ENCODE results near the gene MOB1A.
"Not testable (repeated sequence)": the region's sequence is repeated elsewhere in the genome, so short reads cannot be mapped to it uniquely, and the experiment has no call there.

Gene MOB1A

DNA sequence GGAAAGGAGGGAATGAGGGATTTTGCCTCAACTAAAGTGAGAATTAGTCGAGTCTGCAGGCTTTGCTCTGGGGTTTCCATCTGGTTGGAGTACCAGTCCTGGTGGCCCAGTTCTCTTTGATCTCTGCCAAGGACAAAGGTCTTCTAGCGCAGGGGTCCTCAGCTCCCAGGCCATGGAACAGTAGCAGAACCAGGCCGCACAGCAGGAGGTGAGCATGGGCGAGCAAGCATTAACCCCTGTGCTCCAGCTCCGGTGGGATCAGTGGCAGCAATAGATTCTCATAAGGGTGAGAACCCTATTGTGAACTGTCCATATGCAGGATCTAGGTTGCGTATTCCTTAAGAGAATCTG, 43.6 kb upstream of the MOB1A start:
- Mint-ChIP-seq H3K27ac (no peak overlapping the region), H3K36me3 (ENCODE audit: low read depth) (peaks cover 36% of the 10 kb centered on the region), H3K4me1 (peaks cover 8% of the 10 kb centered on the region), H3K4me3 (no peak overlapping the region), H3K9me3 (no peaks in the 10 kb centered on the region), H3K27me3 (ENCODE audit: low read depth, poor library complexity) (peaks cover 4% of the 10 kb centered on the region)
- DNase-seq: no peak
- TF ChIP-seq, protein P1, sequence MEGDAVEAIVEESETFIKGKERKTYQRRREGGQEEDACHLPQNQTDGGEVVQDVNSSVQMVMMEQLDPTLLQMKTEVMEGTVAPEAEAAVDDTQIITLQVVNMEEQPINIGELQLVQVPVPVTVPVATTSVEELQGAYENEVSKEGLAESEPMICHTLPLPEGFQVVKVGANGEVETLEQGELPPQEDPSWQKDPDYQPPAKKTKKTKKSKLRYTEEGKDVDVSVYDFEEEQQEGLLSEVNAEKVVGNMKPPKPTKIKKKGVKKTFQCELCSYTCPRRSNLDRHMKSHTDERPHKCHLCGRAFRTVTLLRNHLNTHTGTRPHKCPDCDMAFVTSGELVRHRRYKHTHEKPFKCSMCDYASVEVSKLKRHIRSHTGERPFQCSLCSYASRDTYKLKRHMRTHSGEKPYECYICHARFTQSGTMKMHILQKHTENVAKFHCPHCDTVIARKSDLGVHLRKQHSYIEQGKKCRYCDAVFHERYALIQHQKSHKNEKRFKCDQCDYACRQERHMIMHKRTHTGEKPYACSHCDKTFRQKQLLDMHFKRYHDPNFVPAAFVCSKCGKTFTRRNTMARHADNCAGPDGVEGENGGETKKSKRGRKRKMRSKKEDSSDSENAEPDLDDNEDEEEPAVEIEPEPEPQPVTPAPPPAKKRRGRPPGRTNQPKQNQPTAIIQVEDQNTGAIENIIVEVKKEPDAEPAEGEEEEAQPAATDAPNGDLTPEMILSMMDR (IDR thresholded peaks at IDR 0.05): no peak

DNA sequence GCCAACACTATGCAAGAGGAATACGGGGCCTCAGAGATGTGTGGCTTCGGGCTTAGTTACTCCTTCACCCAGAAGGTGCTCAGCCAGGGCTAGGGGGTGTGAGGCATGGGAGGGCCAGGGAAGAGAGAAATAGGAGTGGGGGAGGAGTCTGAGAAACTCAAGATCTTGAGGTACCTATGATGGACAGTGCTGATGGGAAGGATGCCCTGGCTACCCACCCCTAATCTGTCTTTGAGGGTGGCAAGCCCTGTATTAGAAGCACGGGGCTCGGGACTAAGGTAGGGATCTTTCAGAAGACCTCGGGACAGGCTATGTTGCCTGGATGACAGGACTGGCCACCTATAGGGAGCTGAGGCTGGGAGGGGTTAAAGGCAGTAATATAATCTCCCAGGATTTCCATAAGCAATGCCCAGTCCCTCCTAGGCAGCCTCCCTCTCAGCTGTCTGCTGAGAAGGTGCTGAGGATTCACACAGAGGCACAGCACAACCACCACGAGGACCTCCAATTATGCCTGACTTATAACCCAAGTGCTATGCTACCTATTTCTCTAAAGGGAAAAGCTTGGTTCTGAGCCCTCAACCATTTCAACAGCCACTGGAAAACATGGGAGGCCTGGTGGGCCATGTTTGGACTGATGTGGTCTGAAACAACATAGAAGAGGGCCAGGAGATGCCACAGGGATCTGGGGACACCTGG, 43.1 kb upstream of the MOB1A start:
- Mint-ChIP-seq H3K4me1 (peaks cover 8% of the 10 kb centered on the region), H3K4me3 (no peak overlapping the region), H3K36me3 (ENCODE audit: low read depth) (peaks cover 41% of the 10 kb centered on the region), H3K27me3 (ENCODE audit: low read depth, poor library complexity) (peaks cover 4% of the 10 kb centered on the region), H3K9me3 (no peaks in the 10 kb centered on the region), H3K27ac (no peak overlapping the region)
- no peak for DNase-seq
- TF ChIP-seq, protein P1 (IDR thresholded peaks at IDR 0.05): no peak

DNA sequence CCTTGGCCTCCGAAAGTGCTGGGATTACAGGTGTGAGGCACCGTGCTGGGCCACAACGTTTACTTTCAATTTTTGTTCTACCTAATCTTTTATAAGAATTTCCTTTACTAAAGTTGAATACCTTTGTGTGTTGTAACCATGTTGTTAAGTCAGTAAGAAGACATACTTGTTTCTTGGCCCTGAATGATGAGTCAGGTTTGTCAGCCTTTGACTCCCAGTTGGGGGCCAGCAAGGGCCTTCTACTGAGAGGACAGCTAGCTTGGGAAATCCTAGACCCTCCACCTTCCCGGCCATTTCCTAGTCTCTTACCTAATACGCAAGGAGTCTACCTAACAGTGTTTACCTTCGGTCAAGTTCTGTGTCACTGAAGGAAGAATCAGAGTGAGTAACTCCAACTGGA, 42.4 kb upstream of the MOB1A start:
- Mint-ChIP-seq H3K27me3 (ENCODE audit: low read depth, poor library complexity) (peaks cover 4% of the 10 kb centered on the region), H3K27ac (no peak overlapping the region), H3K4me1 (peaks cover 2% of the 10 kb centered on the region), H3K9me3 (no peaks in the 10 kb centered on the region), H3K4me3 (no peak overlapping the region), H3K36me3 (ENCODE audit: low read depth) (peaks cover 46% of the 10 kb centered on the region)
- DNase-seq: no peak
- TF ChIP-seq, protein P1 (IDR thresholded peaks at IDR 0.05): no peak

DNA sequence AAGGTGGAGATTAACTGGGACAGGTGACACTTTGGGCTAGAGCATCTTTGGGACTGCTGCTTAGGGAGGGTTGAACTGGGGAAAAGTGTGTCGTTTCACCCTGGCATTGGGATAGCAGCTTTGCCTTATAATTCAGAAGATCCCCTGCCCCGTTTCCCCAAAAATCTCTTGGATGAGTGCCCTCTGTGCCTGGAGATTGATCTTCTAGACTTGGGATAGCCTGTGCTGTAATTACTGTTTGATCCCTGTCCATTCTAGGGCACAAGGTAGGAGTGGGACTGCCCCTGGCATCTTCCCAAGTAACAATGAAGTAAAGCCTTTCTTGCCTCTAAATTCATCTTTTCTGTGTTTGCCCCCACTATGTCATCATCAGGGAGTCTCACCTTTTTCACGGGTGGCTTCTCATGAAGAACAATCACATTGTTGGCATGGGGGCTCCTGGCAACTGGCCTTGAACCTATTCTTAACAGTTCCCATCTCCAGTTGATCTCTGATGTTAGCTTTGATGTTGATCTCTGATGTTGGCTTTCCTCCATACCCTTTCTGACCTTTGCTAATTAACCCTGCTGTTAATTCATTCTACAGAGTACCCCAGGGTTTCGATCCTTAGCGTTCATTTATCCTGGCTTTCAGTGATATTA, 41.3 kb upstream of the MOB1A start:
- H3K36me3 Mint-ChIP-seq (ENCODE audit: low read depth): peaks cover 53% of the 10 kb centered on the region
- no peak for DNase-seq
- H3K27me3 Mint-ChIP-seq (ENCODE audit: low read depth, poor library complexity): peaks cover 4% of the 10 kb centered on the region
- no peak overlapping the region for H3K4me3 Mint-ChIP-seq
- no peak overlapping the region for H3K27ac Mint-ChIP-seq
- no peaks in the 10 kb centered on the region for H3K9me3 Mint-ChIP-seq
- H3K4me1 Mint-ChIP-seq: no peaks in the 10 kb centered on the region
- TF ChIP-seq, protein P1 (IDR thresholded peaks at IDR 0.05): no peak

DNA sequence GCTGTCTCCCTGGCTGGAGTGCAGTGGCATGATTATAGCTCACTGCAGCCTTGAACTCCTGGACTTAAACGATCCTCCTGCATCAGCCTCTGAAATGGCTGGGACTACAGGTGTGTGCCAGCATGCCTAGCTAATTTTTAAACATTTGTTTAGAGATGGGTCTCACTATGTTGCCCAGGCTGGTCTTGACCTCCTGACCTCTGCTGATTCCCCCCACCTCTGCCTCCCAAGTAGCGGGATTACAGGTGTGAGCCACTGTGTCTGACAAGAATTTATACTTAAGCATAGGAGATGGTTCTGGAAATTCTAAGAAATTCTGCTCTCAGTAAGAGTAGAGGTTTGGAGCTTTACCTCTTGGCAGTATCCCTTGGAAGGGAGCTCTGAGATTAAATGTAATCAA, 38.0 kb upstream of the MOB1A start:
- H3K27me3 Mint-ChIP-seq (ENCODE audit: low read depth, poor library complexity): no peaks in the 10 kb centered on the region
- no peak overlapping the region for H3K4me3 Mint-ChIP-seq
- peaks cover 62% of the 10 kb centered on the region for H3K36me3 Mint-ChIP-seq (ENCODE audit: low read depth)
- no peak for DNase-seq
- H3K4me1 Mint-ChIP-seq: no peaks in the 10 kb centered on the region
- TF ChIP-seq, protein P1 (IDR thresholded peaks at IDR 0.05): no peak
- H3K27ac Mint-ChIP-seq: no peak overlapping the region
- no peaks in the 10 kb centered on the region for H3K9me3 Mint-ChIP-seq

DNA sequence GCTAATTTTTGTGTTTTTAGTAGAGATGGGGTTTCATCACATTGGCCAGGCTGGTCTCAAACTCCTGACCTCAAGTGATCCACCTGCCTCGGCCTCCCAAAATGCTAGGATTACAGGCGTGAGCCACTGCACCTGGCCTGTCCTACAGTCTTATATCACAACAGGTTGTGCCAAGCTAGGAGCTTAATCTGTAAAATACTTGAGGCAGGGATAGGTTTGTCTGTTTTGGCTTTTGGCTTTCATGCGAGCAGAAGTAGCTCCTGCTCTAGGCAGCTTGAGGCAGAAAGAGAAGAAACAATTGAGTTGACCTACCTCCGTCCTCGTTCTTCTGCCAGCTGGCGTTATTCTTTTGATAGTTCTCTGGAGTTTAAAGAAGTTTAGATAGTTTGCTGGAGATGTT, 37.1 kb upstream of the MOB1A start:
- not testable (repeated sequence) for H3K4me3 Mint-ChIP-seq; H3K4me1 Mint-ChIP-seq; H3K27me3 Mint-ChIP-seq (ENCODE audit: low read depth, poor library complexity); H3K9me3 Mint-ChIP-seq; DNase-seq; H3K27ac Mint-ChIP-seq
- peaks cover 63% of the 10 kb centered on the region for H3K36me3 Mint-ChIP-seq (ENCODE audit: low read depth)
